ENCODE data around the gene SRSF3. TPM values are rescaled to one million over a fixed set of nuclear protein-coding genes. Genes with fewer than 3 reads are reported as not detected.
"Not testable (repeated sequence)": the region's sequence is repeated elsewhere in the genome, so short reads cannot be mapped to it uniquely, and the experiment has no call there.

SRSF3 gene
- polyA plus RNA-seq, 1 donor (not counting 4 experiments of a cell fraction or from before 2014, with no cell fraction given), result 398 TPM

DNA sequence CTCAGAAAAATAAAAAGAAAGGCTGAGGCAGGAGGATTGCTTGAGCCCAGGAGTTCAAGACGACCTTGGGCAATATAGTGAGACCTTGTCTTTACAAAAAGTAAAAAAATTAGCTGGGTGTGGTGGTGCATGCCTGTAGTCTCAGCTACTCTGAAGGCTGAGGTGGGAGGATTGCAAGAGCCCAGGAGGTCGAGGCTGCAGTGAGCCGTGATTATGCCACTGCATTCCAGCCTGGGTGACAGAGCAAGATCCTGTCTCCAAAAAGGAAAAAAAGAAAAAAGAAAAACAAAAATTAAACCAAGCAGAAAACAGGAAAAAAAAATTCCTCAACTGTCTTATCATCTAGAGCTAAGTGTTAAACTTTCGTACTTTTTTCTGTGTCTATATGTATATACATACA is 12.4 kb upstream of the SRSF3 start:
- Histone ChIP-seq H3K4me3 (ENCODE audit: control insufficient read depth in 2 of 3, extremely low read depth in 1 of 3, insufficient read depth in 2 of 3, low read depth in 1 of 3, low read length in 3 of 3) (no peak overlapping the region), H3K27me3 (ENCODE audit: control insufficient read depth, extremely low read depth, insufficient read depth, low read length) (no peaks in the 10 kb centered on the region), H3K9me1 (ENCODE audit: control insufficient read depth, extremely low read depth, insufficient read depth, low read length) (no peaks in the 10 kb centered on the region), H2AFZ (ENCODE audit: control insufficient read depth, low read length) (no peak overlapping the region), H3K27ac (ENCODE audit: control insufficient read depth, insufficient read depth, low read length) (no peak overlapping the region), H3K36me3 (ENCODE audit: control insufficient read depth in 2 of 2, extremely low read depth in 1 of 2, insufficient read depth in 2 of 2, low read length in 2 of 2) (no peaks in the 10 kb centered on the region), H3K4me1 (ENCODE audit: control insufficient read depth, extremely low read depth, insufficient read depth, low read length) (peaks cover 21% of the 10 kb centered on the region), H3K79me2 (ENCODE audit: control insufficient read depth, insufficient read depth, low read length) (no peaks in the 10 kb centered on the region), H4K20me1 (ENCODE audit: control insufficient read depth, extremely low read depth, insufficient read depth, low read length) (no peaks in the 10 kb centered on the region), H3K4me2 (ENCODE audit: control insufficient read depth, extremely low read depth, insufficient read depth, low read depth, low read length) (no peak overlapping the region), H3K9ac (ENCODE audit: control insufficient read depth, extremely low read depth, insufficient read depth, low read length) (no peak overlapping the region), H3K9me3 (ENCODE audit: control insufficient read depth, low read depth, low read length) (no peaks in the 10 kb centered on the region)
- DNase-seq (ENCODE audit: low read depth, low spot score), result no peak
- dilution Hi-C loops (cut with MboI; ENCODE audit: extremely low pct_ligation_motif_present, low sequenced_read_pairs), result no loop called here
- FAIRE-seq, result no peak
- TF ChIP-seq EZH2 (IDR thresholded peaks at IDR 0.05; ENCODE audit: low read length), result no peak
- TF ChIP-seq, protein P1, sequence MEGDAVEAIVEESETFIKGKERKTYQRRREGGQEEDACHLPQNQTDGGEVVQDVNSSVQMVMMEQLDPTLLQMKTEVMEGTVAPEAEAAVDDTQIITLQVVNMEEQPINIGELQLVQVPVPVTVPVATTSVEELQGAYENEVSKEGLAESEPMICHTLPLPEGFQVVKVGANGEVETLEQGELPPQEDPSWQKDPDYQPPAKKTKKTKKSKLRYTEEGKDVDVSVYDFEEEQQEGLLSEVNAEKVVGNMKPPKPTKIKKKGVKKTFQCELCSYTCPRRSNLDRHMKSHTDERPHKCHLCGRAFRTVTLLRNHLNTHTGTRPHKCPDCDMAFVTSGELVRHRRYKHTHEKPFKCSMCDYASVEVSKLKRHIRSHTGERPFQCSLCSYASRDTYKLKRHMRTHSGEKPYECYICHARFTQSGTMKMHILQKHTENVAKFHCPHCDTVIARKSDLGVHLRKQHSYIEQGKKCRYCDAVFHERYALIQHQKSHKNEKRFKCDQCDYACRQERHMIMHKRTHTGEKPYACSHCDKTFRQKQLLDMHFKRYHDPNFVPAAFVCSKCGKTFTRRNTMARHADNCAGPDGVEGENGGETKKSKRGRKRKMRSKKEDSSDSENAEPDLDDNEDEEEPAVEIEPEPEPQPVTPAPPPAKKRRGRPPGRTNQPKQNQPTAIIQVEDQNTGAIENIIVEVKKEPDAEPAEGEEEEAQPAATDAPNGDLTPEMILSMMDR (optimal IDR thresholded peaks at IDR 0.05 in 1 of 3, IDR thresholded peaks at IDR 0.05 in 1 of 3, conservative IDR thresholded peaks at IDR 0.05 in 1 of 3; ENCODE audit: extremely low read depth in 1 of 3, insufficient read depth in 2 of 3, low read length in 3 of 3), result no peak

DNA sequence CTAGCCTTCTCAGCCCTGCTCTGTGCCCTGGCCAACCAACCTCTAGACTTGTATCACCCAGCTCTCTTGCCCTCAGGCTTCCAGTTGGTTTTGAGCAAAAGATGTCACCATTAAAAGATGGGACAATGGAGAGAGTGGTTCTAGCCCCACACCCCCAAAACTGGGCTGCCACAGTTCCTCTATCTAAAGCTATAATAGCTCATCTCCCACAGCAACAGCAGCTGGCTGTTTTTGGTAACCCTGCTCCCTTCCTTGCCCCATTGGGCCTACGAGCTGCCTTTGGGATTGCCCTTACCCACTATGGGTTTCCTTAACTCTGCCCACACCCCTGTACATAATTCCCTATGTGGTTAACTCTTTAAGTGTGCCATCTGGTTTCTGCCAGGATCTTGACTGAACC is 7.6 kb upstream of the SRSF3 start:
- no peak for FAIRE-seq
- Histone ChIP-seq H3K9me3 (ENCODE audit: control insufficient read depth, low read depth, low read length) (no peaks in the 10 kb centered on the region), H2AFZ (ENCODE audit: control insufficient read depth, low read length) (no peak overlapping the region), H3K27me3 (ENCODE audit: control insufficient read depth, extremely low read depth, insufficient read depth, low read length) (no peaks in the 10 kb centered on the region), H3K79me2 (ENCODE audit: control insufficient read depth, insufficient read depth, low read length) (no peaks in the 10 kb centered on the region), H3K4me3 (ENCODE audit: control insufficient read depth in 2 of 3, extremely low read depth in 1 of 3, insufficient read depth in 2 of 3, low read depth in 1 of 3, low read length in 3 of 3) (no peak overlapping the region), H3K4me1 (ENCODE audit: control insufficient read depth, extremely low read depth, insufficient read depth, low read length) (peaks cover 7% of the 10 kb centered on the region), H4K20me1 (ENCODE audit: control insufficient read depth, extremely low read depth, insufficient read depth, low read length) (no peaks in the 10 kb centered on the region), H3K4me2 (ENCODE audit: control insufficient read depth, extremely low read depth, insufficient read depth, low read depth, low read length) (no peak overlapping the region), H3K27ac (ENCODE audit: control insufficient read depth, insufficient read depth, low read length) (no peak overlapping the region), H3K36me3 (ENCODE audit: control insufficient read depth in 2 of 2, extremely low read depth in 1 of 2, insufficient read depth in 2 of 2, low read length in 2 of 2) (no peaks in the 10 kb centered on the region), H3K9ac (ENCODE audit: control insufficient read depth, extremely low read depth, insufficient read depth, low read length) (no peak overlapping the region), H3K9me1 (ENCODE audit: control insufficient read depth, extremely low read depth, insufficient read depth, low read length) (no peaks in the 10 kb centered on the region)
- no peak for DNase-seq (ENCODE audit: low read depth, low spot score)
- TF ChIP-seq, protein P1 (optimal IDR thresholded peaks at IDR 0.05 in 1 of 3, IDR thresholded peaks at IDR 0.05 in 1 of 3, conservative IDR thresholded peaks at IDR 0.05 in 1 of 3; ENCODE audit: extremely low read depth in 1 of 3, insufficient read depth in 2 of 3, low read length in 3 of 3), result no peak
- TF ChIP-seq EZH2 (IDR thresholded peaks at IDR 0.05; ENCODE audit: low read length), result no peak
- dilution Hi-C loops (cut with MboI; ENCODE audit: extremely low pct_ligation_motif_present, low sequenced_read_pairs), result no loop called here

DNA sequence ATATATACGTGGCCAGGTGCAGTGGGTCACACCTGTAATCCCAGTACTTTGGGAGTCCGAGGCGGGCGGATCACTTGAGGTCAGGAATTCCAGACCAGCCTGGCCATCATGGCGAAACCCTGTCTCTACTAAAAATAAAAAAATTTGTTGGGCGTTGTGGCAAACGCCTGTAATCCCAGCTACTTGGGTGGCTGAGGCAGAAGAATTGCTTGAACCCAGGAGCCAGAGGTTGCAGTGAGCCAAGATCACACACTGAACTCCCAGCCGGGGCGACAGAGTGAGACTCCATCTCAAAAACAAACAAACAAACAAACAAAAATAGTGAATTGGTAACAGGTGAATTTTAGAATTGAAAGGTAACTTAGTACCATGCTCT is 5.1 kb upstream of the SRSF3 start:
- H3K27ac ChIP-seq (ENCODE audit: control insufficient read depth, insufficient read depth, low read length); H4K20me1 ChIP-seq (ENCODE audit: control insufficient read depth, extremely low read depth, insufficient read depth, low read length); H3K9me3 ChIP-seq (ENCODE audit: control insufficient read depth, low read depth, low read length); H3K79me2 ChIP-seq (ENCODE audit: control insufficient read depth, insufficient read depth, low read length); FAIRE-seq; H3K27me3 ChIP-seq (ENCODE audit: control insufficient read depth, extremely low read depth, insufficient read depth, low read length); H3K4me2 ChIP-seq (ENCODE audit: control insufficient read depth, extremely low read depth, insufficient read depth, low read depth, low read length); dilution Hi-C loops (cut with MboI; ENCODE audit: extremely low pct_ligation_motif_present, low sequenced_read_pairs); H3K9ac ChIP-seq (ENCODE audit: control insufficient read depth, extremely low read depth, insufficient read depth, low read length); H3K36me3 ChIP-seq (ENCODE audit: control insufficient read depth in 2 of 2, extremely low read depth in 1 of 2, insufficient read depth in 2 of 2, low read length in 2 of 2); H3K4me3 ChIP-seq (ENCODE audit: control insufficient read depth in 2 of 3, extremely low read depth in 1 of 3, insufficient read depth in 2 of 3, low read depth in 1 of 3, low read length in 3 of 3); DNase-seq (ENCODE audit: low read depth, low spot score); H2AFZ ChIP-seq (ENCODE audit: control insufficient read depth, low read length); H3K9me1 ChIP-seq (ENCODE audit: control insufficient read depth, extremely low read depth, insufficient read depth, low read length): not testable (repeated sequence)
- peaks cover 17% of the 10 kb centered on the region for H3K4me1 ChIP-seq (ENCODE audit: control insufficient read depth, extremely low read depth, insufficient read depth, low read length)

Measured in keratinocyte (primary cell).